ENCODE measurements around the gene TBPL1. TPM values are rescaled to one million over a fixed set of nuclear protein-coding genes. Genes with fewer than 3 reads are reported as not detected.

Gene TBPL1
- polyA plus RNA-seq, 1 experiment: 71.2 TPM

DNA sequence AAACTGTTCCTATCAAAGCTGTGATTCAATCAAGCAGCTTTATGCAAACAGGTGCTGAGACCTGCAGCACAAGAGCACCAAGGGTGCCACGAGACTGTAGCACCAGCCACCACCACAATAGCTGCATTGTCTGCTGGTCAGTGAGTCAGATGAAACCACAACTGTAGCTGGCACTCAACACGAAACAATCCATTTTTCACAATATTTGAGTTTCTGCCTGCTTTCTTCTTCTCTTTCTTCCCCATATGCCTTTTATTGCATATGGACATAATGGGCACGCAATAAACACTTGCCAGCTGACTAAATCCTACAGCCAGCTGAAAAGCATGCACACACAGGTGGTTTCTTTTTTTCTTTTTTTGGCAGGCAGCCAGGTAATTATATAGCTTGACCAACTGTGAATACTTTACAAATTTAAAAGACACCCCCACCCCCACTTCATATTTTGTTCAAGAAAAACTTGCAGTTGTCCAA is 82.8 kb downstream of the TBPL1 start:
- ChIA-PET CTCF (interaction anchor here (1.2 to 2.6 kb wide), 2 partner anchors 27 to 62 kb away, joined by 4 to 8 read pairs; no protein-coding TSS in a partner anchor), POLR2A (no interaction called here)
- DNase-seq (ENCODE audit: low read depth, low spot score): no peak
- H3K4me3 ChIP-seq (ENCODE audit: low read depth, low read length): no peak overlapping the region
- H3K27ac ChIP-seq (ENCODE audit: low read depth, low read length): no peak overlapping the region
- no peaks in the 10 kb centered on the region for H3K27me3 ChIP-seq (ENCODE audit: control insufficient read depth, insufficient read depth, low read length)
- TF ChIP-seq, protein P1, sequence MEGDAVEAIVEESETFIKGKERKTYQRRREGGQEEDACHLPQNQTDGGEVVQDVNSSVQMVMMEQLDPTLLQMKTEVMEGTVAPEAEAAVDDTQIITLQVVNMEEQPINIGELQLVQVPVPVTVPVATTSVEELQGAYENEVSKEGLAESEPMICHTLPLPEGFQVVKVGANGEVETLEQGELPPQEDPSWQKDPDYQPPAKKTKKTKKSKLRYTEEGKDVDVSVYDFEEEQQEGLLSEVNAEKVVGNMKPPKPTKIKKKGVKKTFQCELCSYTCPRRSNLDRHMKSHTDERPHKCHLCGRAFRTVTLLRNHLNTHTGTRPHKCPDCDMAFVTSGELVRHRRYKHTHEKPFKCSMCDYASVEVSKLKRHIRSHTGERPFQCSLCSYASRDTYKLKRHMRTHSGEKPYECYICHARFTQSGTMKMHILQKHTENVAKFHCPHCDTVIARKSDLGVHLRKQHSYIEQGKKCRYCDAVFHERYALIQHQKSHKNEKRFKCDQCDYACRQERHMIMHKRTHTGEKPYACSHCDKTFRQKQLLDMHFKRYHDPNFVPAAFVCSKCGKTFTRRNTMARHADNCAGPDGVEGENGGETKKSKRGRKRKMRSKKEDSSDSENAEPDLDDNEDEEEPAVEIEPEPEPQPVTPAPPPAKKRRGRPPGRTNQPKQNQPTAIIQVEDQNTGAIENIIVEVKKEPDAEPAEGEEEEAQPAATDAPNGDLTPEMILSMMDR (IDR thresholded peaks at IDR 0.05; ENCODE audit: low read depth, low read length): no peak
- no peaks in the 10 kb centered on the region for H3K9me3 ChIP-seq (ENCODE audit: control insufficient read depth, insufficient read depth, low read length)

DNA sequence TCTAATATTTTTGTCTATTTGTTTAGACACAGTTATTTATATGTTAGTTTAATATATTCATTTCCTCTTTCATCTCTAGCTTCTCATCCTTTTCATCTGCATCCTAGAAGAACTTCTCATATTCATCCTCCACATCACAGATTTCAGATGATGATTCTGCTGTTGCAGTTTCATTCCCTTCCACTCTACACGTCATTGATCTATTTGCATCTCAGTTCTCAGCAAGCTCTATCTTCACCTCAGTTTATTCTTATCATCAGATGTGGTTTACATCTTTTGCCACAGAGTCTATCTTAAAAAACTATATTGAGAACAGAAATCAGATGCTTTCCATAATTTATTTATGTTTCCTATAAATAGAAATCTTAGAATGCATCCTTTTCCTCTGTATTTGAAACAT is 86.1 kb downstream of the TBPL1 start:
- TF ChIP-seq, protein P1 (IDR thresholded peaks at IDR 0.05; ENCODE audit: low read depth, low read length): no peak
- CTCF ChIA-PET: no interaction called here
- no peak for DNase-seq (ENCODE audit: low read depth, low spot score)
- POLR2A ChIA-PET: no interaction called here
- Histone ChIP-seq H3K4me3 (ENCODE audit: low read depth, low read length) (no peak overlapping the region), H3K9me3 (ENCODE audit: control insufficient read depth, insufficient read depth, low read length) (no peaks in the 10 kb centered on the region; the same call in none of the 2 replicates), H3K27me3 (ENCODE audit: control insufficient read depth, insufficient read depth, low read length) (no peaks in the 10 kb centered on the region), H3K27ac (ENCODE audit: low read depth, low read length) (no peak overlapping the region)

Small RNA genes within 50 kb of the gene (small RNA-seq; reads per million reads assigned to genes)
- gene AL449363.1 (ENCODE audit: insufficient read length, low read depth): not detected

Other genes starting within 250 kb of the TBPL1 start
- 30.7 and 32.2 TPM in 2 replicates for gene TCF21, start 64.1 kb upstream of the TBPL1 start, polyA plus RNA-seq (2011; rRNA removed)
- gene SLC2A12, start 99.4 kb downstream of the TBPL1 start, polyA plus RNA-seq (2011; rRNA removed): 7.8 and 10.9 TPM in 2 replicates